ENCODE results near the gene ZNF764.

DNA sequence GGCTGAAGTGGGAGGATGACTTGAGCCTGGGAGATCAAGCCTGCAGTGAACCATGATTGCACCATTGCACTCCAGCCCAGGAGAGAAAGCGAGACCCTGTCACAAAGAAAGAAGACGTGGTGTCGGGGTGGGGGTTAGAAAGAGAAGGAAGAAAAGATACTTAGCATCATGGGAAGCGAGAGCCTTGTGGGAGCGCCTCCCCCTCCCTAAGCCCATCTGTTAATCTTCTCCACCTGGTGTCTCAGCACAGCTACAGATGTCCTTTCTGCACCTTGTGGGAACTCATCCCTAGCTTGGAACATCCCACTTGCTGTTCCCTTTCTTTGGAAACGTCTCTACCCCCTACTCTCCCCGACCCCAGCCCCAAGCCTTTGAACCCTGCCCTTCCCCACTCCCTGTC is 7.4 kb upstream of the ZNF764 start:
- TF ChIP-seq, protein P1, sequence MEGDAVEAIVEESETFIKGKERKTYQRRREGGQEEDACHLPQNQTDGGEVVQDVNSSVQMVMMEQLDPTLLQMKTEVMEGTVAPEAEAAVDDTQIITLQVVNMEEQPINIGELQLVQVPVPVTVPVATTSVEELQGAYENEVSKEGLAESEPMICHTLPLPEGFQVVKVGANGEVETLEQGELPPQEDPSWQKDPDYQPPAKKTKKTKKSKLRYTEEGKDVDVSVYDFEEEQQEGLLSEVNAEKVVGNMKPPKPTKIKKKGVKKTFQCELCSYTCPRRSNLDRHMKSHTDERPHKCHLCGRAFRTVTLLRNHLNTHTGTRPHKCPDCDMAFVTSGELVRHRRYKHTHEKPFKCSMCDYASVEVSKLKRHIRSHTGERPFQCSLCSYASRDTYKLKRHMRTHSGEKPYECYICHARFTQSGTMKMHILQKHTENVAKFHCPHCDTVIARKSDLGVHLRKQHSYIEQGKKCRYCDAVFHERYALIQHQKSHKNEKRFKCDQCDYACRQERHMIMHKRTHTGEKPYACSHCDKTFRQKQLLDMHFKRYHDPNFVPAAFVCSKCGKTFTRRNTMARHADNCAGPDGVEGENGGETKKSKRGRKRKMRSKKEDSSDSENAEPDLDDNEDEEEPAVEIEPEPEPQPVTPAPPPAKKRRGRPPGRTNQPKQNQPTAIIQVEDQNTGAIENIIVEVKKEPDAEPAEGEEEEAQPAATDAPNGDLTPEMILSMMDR (IDR thresholded peaks at IDR 0.05) = no peak
- TF ChIP-seq POLR2A (IDR thresholded peaks at IDR 0.05) = no peak
- TF ChIP-seq POLR2AphosphoS5 (IDR thresholded peaks at IDR 0.05; ENCODE audit: insufficient read depth in 1 of 2, low read depth in 1 of 2) = no peak
